Breast epithelium (tissue), 3 donors: ENCODE measurements around the gene DDA1.

ENCODE experiments used
- POLR2A ChIP-seq: fragments of 450-650 bp; IDR thresholded peaks from one replicate; pipeline ENCODE4 v1.6.1; 2016; ENCODE audit warnings: antibody characterized with exemption, mild to moderate bottlenecking, moderate library complexity
- POLR2AphosphoS5 ChIP-seq, 3 donors: sonication (generic); formaldehyde crosslinking; IDR thresholded peaks; one replicate each; pipeline ENCODE4 v1.6.1; 2017; ENCODE audit warnings: antibody characterized with exemption in 3 of 3
- TF ChIP-seq, protein P1 (sequence below), 3 donors: fragments of 450-650 bp; IDR thresholded peaks; one replicate each; pipeline ENCODE4 v1.5.1; 2016 to 2017; ENCODE audit warnings: antibody characterized with exemption in 3 of 3, mild to moderate bottlenecking in 3 of 3, moderate library complexity in 3 of 3

DNA sequence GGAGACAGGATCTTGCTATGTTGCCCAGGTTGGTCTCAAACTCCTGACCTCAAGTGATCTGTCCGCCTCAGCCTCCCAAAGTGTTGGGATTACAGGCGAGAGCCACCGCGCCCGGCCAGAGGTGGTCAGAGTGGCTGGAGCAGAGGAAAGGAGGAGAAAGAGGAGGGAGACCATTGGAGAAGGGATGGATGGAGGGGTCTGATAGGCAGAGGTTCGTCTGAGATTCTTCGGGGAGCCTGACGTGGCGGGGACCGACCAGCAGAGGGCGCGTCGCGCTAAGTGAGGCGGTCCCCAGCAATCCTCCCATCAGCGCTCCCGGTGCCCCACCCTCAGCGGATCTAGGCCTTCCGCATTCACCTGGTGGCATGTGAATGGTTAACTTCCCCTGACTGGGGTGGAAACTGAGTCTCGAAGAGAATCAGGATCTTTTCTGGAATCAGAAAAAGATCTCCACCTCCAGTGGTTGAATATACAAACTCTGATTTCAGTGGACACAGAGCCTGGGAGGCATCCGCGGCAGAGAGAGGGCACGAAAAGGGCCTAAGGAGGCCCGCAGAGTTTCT, 36.8 kb downstream of the DDA1 start:
- TF ChIP-seq, protein P1, sequence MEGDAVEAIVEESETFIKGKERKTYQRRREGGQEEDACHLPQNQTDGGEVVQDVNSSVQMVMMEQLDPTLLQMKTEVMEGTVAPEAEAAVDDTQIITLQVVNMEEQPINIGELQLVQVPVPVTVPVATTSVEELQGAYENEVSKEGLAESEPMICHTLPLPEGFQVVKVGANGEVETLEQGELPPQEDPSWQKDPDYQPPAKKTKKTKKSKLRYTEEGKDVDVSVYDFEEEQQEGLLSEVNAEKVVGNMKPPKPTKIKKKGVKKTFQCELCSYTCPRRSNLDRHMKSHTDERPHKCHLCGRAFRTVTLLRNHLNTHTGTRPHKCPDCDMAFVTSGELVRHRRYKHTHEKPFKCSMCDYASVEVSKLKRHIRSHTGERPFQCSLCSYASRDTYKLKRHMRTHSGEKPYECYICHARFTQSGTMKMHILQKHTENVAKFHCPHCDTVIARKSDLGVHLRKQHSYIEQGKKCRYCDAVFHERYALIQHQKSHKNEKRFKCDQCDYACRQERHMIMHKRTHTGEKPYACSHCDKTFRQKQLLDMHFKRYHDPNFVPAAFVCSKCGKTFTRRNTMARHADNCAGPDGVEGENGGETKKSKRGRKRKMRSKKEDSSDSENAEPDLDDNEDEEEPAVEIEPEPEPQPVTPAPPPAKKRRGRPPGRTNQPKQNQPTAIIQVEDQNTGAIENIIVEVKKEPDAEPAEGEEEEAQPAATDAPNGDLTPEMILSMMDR (IDR thresholded peaks at IDR 0.05): peak; percentile 93 to 95 (median 95)
- TF ChIP-seq POLR2A: no peak
- no peak for TF ChIP-seq POLR2AphosphoS5 (IDR thresholded peaks at IDR 0.05)
